Panc1 (cell line): ENCODE data around the gene TNRC18. TPM values are rescaled to one million over a fixed set of nuclear protein-coding genes. Genes with fewer than 3 reads are reported as not detected.

Source experiments
- ATAC-seq: fragments of 200-7000 bp; cut with Tn5 transposase; 2 replicates; pipeline ENCODE4 v1.9.1; 2020; ENCODE audit warnings: mild to moderate bottlenecking, moderate library complexity
- BruUV-seq: library from RNA; stranded (reverse); fragments of 400-500 nt; replicated peaks from 2 replicates; lab custom pipeline; 2021; lab: Mats Ljungman, UMichigan
- CTCF ChIA-PET: fragments of 300-600 bp; sonication (Branson Sonifier 250); formaldehyde crosslinking; loops from one replicate; lab custom pipeline; 2022; ENCODE audit warnings: antibody characterized with exemption; lab: Charles Lee
- POLR2A ChIA-PET: fragments of 300-600 bp; sonication (Branson Sonifier 250); formaldehyde crosslinking; loops from one replicate; lab custom pipeline; 2022; ENCODE audit warnings: antibody characterized with exemption; lab: Charles Lee
- DNase-seq: peaks from one replicate; pipeline ENCODE4 v3.0.0-alpha.2; 2010; ENCODE audit warnings: low read depth, low spot score
- H3K27ac ChIP-seq: 2 replicates; pipeline ENCODE4 v1.5.1; 2011; ENCODE audit warnings: mild to moderate bottlenecking, low read length, inconsistent platforms
- H3K27me3 ChIP-seq: fragments of 200-500 bp; sonication (Bioruptor generic); 2 replicates; pipeline ENCODE4 v1.6.0; 2014; ENCODE audit warnings: low read length, inconsistent platforms; ENCODE audit not compliant: control insufficient read depth, insufficient read depth
- H3K36me3 ChIP-seq: fragments of 200-500 bp; sonication (Bioruptor generic); 2 replicates; pipeline ENCODE4 v1.5.1; 2014; ENCODE audit warnings: inconsistent platforms, mild to moderate bottlenecking, low read length, moderate library complexity; ENCODE audit not compliant: control insufficient read depth, insufficient read depth
- H3K4me1 ChIP-seq: 2 replicates; pipeline ENCODE4 v1.5.1; 2011; ENCODE audit warnings: inconsistent platforms, mild to moderate bottlenecking, low read length, moderate library complexity; ENCODE audit not compliant: control insufficient read depth, insufficient read depth
- H3K4me3 ChIP-seq, 2 experiments: 2 replicates each; pipeline ENCODE4 v1.5.1; 2011 to 2012; ENCODE audit warnings: low read depth in 2 of 2, low read length in 2 of 2, mild to moderate bottlenecking in 2 of 2, inconsistent platforms in 1 of 2, moderate library complexity in 1 of 2
- H3K9me3 ChIP-seq: fragments of 200-500 bp; sonication (Bioruptor generic); 2 replicates; pipeline ENCODE4 v1.5.1; 2014; ENCODE audit warnings: low read depth, mild to moderate bottlenecking, inconsistent platforms, low read length, moderate library complexity; ENCODE audit not compliant: control insufficient read depth, insufficient read depth
- CTCF ChIP-seq: fragments of 450-650 bp; IDR thresholded peaks from 2 replicates; pipeline ENCODE4 v1.5.1; 2017; ENCODE audit warnings: mild to moderate bottlenecking
- POLR2AphosphoS5 ChIP-seq: IDR thresholded peaks from 2 replicates; pipeline ENCODE4 v1.6.1; 2012; ENCODE audit warnings: mild to moderate bottlenecking, low read depth, low read length, moderate library complexity
- REST ChIP-seq, 2 experiments: IDR thresholded peaks; 2 replicates each; pipeline ENCODE4 v1.6.1; 2011 to 2012; ENCODE audit warnings: low read depth in 2 of 2, control low read depth in 1 of 2, low read length in 1 of 2, mild to moderate bottlenecking in 1 of 2, moderate library complexity in 1 of 2; ENCODE audit not compliant: insufficient read depth in 1 of 2
- SIN3A ChIP-seq: IDR thresholded peaks from 2 replicates; pipeline ENCODE4 v1.6.1; 2012; ENCODE audit warnings: low read depth, mild to moderate bottlenecking, low read length, moderate library complexity, borderline replicate concordance; ENCODE audit not compliant: insufficient read depth
- TCF7L2 ChIP-seq: IDR thresholded peaks from 2 replicates; pipeline ENCODE4 v1.6.1; 2011; ENCODE audit warnings: mild to moderate bottlenecking, low read depth, low read length, inconsistent platforms
- in situ Hi-C: cut with HindIII; loops from 2 replicates; pipeline ENCODE4 v1.10.0; 2016; ENCODE audit warnings: low sequenced_read_pairs, low pct_unique_long_range_greater_than_20kb
- intact Hi-C: fragments of 100-400 bp; cut with micrococcal nuclease; formaldehyde crosslinking; loops from one replicate; pipeline ENCODE4 v1.10.0; 2022; ENCODE audit not compliant: unreplicated experiment
- total RNA-seq: library from RNA; stranded (reverse); gene quantifications from one replicate; pipeline ENCODE4 v1.2.1, GENCODE V29; 2021; ENCODE audit not compliant: unreplicated experiment

The TNRC18 gene
- total RNA-seq, 1 experiment from 2014 or later = 148 TPM

DNA sequence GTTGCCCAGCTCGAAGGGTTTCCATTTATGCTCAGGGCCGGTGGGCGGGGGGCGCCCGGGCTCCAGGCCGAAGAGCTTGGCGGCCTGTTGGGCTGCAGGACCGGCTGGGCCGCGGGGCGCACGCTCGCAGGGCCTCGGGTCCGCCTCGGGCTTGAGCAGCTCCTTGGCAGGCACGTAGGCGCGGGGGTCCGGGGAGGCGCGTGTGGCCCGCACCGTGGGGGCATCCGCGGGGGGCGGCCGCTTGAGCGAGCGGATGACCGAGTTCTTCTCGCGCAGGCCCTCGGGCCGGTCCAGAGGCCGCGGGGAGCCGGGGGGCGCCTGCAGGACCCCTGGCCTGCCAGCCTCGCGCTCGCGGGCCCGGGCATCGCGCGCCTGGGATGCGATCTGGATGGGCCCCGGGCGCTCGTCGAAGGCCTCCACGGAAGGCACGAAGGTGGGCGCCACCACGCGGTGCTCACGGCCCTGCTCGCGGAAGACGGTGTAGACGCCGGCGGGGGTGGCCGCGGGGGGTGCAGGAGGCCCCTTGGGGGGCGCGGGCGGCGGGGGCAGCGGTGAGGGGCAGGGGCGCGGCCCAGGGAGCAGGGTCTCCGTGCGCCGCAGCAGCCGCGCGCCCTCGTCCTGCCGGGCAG, 35.2 kb downstream of the TNRC18 start:
- Histone ChIP-seq H3K36me3 (peaks cover 4% of the 10 kb centered on the region; the same call in 1 of the 2 replicates), H3K27me3 (no peaks in the 10 kb centered on the region), H3K4me3 (no peak overlapping the region), H3K27ac (no peak overlapping the region), H3K4me1 (no peaks in the 10 kb centered on the region; the same call in 1 of the 2 replicates), H3K9me3 (no peaks in the 10 kb centered on the region)
- ChIA-PET POLR2A (interaction anchor here (0.6 kb wide), 1 partner anchor 29 kb away, joined by 3 read pairs; no protein-coding TSS in a partner anchor), CTCF (no interaction called here)
- ATAC-seq = no peak
- intact Hi-C loops = no loop called here
- no TSS peak for BruUV-seq
- no peak for TF ChIP-seq REST (IDR thresholded peaks at IDR 0.05; ENCODE audit: insufficient read depth in 1 of 2, low read depth in 2 of 2, low read length in 1 of 2)
- no peak for TF ChIP-seq TCF7L2
- TF ChIP-seq POLR2AphosphoS5 = no peak
- no peak for TF ChIP-seq SIN3A
- no peak for TF ChIP-seq CTCF
- no peak for DNase-seq
- in situ Hi-C loops = no loop called here

- H3K9me3 ChIP-seq = no peaks in the 10 kb centered on the region
- intact Hi-C loops (no loop called here), in situ Hi-C loops (no loop called here)
- ATAC-seq (no peak), DNase-seq (no peak)
- no peaks in the 10 kb centered on the region for H3K27me3 ChIP-seq
- BruUV-seq = no TSS peak
- no peak overlapping the region for H3K4me3 ChIP-seq
- peaks cover 4% of the 10 kb centered on the region; the same call in 1 of the 2 replicates for H3K36me3 ChIP-seq
- ChIA-PET CTCF (no interaction called here), POLR2A (interaction anchor here (0.6 kb wide), 1 partner anchor 29 kb away, joined by 3 read pairs; no protein-coding TSS in a partner anchor)
- no peak overlapping the region for H3K27ac ChIP-seq
- TF ChIP-seq CTCF = no peak
- no peak for TF ChIP-seq REST (IDR thresholded peaks at IDR 0.05; ENCODE audit: insufficient read depth in 1 of 2, low read depth in 2 of 2, low read length in 1 of 2)
- TF ChIP-seq POLR2AphosphoS5 = no peak
- TF ChIP-seq TCF7L2 = no peak
- no peak for TF ChIP-seq SIN3A
- peaks cover 4% of the 10 kb centered on the region for H3K4me1 ChIP-seq
These were observed 35.9 kb downstream of the TNRC18 start for GRCh38 chr7:5387711-5388245.
